DOHH2 (cell line): ENCODE results near the gene NKTR.

ENCODE experiments used
- CTCF ChIP-seq: fragments of 200-600 bp; sonication (generic); IDR thresholded peaks from one replicate; pipeline ENCODE4 v1.5.1; 2014; ENCODE audit warnings: antibody characterized with exemption, mild to moderate bottlenecking, low read depth, low read length; ENCODE audit not compliant: poor library complexity, severe bottlenecking
- EZH2phosphoT487 ChIP-seq: fragments of 200-600 bp; sonication (generic); IDR thresholded peaks from 2 replicates; pipeline ENCODE4 v1.6.1; 2017; ENCODE audit warnings: borderline replicate concordance, mild to moderate bottlenecking, antibody characterized with exemption, low read length, moderate library complexity, mixed read lengths

DNA sequence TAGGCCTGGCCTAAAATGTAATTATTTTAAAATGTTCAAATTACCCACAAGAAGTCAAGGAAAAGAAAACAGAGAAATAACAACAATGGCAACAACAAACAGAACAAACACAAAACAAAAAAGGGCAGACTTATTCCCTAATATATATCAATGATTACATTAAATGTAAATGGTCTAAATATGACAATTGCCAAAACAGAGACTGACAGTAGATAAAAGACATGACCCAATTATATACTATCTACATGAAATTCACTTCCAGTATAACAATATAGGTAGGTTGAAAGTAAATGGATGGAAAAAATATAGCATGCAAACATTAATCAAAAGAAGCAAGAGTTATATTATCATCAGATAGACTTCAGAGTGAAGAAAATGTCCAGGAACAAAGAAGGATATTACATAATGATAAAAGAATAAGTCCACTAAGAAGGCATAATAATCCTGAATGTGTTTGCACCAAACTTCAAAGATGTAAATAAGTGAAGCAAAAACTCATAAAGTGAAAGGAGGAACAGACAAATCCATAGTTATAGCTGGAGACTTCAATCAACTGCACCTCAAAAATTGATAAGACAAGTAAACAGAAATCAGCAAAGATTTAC, 25.2 kb upstream of the NKTR start:
- TF ChIP-seq EZH2phosphoT487 (no peak), CTCF (no peak)
